Cardiac fibroblast (primary cell): ENCODE data around the gene SMIM3.

Experiments used
- DNase-seq, 2 donors: peaks; one replicate each; pipeline versions ENCODE4 v3.0.0 to v3.0.0-alpha.2; 2010; ENCODE audit warnings: low read depth in 2 of 2
- H3K4me3 ChIP-seq, 2 donors: replicated peaks in 1 of 2; 1 replicate in 1 of 2; 2 replicates in 1 of 2; pipeline ENCODE4 v1.5.1; 2011; ENCODE audit warnings: low read depth in 2 of 2, low read length in 2 of 2, mild to moderate bottlenecking in 2 of 2, moderate library complexity in 1 of 2
- TF ChIP-seq, protein P1 (sequence below): IDR thresholded peaks from one replicate; pipeline ENCODE4 v1.5.1; 2011; ENCODE audit warnings: low read depth, mild to moderate bottlenecking, low read length, inconsistent platforms

SMIM3 gene

DNA sequence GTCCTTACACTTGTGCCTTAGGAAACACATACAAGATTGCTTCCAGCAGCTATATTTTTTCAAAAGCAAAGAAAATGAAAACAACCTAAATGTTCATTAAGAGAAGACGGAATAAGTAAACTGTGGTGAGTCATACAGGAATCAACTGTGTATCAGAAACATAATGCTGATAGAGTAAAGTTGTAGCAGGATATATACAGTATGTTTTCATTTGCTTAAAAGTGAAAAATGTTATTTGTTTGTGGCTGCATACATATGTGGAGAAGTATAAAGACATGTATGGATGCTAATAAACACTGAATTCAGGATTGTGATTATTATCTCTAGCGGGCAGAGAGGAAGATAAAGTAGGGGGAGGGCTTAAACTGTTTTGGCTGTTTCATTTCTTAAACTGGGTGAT, 28.1 kb upstream of the SMIM3 start:
- no peak overlapping the region for H3K4me3 ChIP-seq
- TF ChIP-seq, protein P1, sequence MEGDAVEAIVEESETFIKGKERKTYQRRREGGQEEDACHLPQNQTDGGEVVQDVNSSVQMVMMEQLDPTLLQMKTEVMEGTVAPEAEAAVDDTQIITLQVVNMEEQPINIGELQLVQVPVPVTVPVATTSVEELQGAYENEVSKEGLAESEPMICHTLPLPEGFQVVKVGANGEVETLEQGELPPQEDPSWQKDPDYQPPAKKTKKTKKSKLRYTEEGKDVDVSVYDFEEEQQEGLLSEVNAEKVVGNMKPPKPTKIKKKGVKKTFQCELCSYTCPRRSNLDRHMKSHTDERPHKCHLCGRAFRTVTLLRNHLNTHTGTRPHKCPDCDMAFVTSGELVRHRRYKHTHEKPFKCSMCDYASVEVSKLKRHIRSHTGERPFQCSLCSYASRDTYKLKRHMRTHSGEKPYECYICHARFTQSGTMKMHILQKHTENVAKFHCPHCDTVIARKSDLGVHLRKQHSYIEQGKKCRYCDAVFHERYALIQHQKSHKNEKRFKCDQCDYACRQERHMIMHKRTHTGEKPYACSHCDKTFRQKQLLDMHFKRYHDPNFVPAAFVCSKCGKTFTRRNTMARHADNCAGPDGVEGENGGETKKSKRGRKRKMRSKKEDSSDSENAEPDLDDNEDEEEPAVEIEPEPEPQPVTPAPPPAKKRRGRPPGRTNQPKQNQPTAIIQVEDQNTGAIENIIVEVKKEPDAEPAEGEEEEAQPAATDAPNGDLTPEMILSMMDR = no peak
- DNase-seq = no peak

DNA sequence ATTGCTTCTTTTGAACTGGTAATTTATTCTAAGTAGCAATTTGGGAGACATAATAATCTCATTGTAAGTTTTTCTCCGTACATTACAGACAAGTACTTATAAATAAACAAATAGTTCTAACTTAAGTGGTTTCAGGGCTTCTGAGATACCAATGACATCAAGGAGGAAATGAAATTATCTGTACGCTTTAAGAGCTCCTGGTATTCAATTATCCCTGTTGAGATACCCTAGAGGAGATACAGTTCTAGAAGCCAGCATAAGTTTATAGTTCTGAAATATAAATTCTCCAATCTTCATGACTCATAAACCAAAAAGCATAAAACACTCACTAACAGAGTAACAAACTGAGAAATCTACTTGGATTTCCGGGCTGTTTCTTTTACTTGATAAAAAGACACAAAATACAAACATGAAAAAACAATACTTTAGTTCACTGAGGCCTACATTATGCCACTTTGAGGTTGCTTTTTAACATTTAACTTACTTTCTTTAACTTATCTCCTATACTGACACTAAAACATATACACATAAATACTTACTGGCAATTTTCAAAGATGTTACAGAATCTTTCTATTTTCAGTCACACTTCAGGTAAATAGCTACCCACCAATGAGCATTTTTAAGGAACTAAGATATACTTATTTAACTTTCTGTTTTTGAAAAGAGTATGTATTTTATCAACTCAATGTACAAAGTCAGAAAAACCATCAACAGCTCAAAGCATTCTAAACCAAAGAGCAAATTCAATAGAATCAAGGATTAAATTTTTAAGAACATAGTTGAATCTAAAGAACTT, 27.3 kb upstream of the SMIM3 start:
- TF ChIP-seq, protein P1 = no peak
- DNase-seq = peak in 1 of 2 donors; percentile 9
- no peak overlapping the region for H3K4me3 ChIP-seq

DNA sequence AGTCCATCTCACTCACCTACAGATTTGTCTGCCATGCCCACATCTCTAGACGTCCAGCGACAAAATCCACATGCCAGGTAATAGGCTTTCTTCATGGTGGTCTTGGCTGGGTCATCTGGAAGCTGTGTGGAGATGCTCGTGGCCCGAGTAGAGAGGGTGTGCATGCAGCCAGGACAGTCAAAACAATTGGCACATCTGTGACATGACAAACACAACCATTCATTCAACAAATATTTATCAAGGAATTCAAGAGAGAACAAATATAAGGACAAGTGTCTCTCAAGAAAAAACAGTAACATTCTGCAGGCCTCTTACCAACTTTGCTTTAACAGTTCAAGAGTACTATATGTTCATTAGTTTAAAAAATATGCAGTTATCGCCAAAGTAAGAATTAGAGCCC, 25.1 kb upstream of the SMIM3 start:
- no peak overlapping the region for H3K4me3 ChIP-seq
- TF ChIP-seq, protein P1 = no peak
- no peak for DNase-seq

DNA sequence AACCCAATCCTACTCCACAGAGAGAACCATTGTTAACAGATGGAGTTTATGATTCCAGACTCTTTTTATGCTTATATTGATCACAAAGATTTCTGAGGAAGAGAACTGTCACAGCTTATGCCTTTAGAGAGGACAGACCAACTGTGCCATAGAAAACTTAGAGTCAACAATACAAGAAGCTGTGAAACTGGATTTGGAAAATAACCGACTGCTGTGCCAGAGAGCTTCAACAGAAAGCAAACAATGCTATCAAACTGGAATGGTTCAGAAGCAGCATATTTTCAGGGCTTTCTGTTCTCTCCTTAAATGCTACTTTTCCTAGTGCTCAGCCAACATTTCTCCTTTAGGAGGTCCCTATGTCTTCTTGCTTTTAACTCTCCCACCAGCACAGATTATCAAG, 24.7 kb upstream of the SMIM3 start:
- no peak for DNase-seq
- TF ChIP-seq, protein P1 = no peak

DNA sequence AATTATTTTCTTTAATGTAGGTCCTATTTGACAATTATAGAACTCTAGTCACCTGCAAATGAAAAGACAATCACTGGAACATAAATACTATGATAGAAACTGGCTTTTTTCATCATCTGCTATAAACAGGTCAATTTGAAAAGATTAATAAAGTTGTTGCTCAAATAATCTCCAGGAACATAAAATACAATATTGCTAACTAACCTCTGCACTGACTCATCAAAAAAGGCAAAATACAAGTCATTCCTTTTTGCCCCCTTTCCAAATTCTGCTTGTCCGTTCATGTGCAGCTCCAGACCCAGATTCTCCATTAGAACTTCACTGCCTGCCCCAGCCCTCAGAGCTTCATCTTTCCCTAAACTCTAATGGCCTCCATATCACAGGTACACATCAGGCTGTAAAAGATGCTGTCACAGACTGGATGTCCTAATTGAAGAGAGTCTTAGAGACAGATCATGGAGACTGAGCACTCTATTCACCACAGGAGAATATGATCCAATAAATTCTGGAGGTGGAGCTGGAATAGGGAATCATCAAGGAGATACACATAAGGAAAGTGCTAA, 21.4 kb upstream of the SMIM3 start:
- TF ChIP-seq, protein P1 = no peak
- H3K4me3 ChIP-seq = peak overlapping the region in 1 of 2 donors; percentile 78
- DNase-seq = no peak

More for the DNA sequence above, 24.7 kb upstream of the SMIM3 start:
- H3K4me3 ChIP-seq = no peak overlapping the region

DNA sequence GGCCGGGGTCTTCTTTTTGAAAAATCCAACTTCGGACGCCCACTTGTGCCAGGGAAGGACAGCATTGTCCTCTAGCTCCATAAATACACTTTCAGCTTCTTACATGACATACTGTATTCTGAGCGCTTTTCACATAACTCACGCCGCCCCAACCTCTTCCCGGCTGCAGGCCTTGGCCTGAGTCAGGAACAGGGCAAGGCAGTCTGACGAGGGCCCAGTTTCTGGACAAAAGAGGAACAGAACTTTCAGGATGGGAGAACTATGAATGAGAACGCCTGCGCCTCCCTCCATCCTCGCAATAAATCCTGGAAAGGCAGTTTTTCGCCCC, 20.4 kb upstream of the SMIM3 start:
- TF ChIP-seq, protein P1 = no peak
- peak overlapping the region; percentile 73 to 78 for H3K4me3 ChIP-seq
- no peak for DNase-seq
